A549 (cell line): ENCODE measurements around the gene C1D.

Experiments
- CTCF ChIP-seq: fragments of >200 bp; sonication (Bioruptor Twin); formaldehyde crosslinking; IDR thresholded peaks from 3 replicates; pipeline ENCODE4 v1.5.1; 2016
- MAZ ChIP-seq: fragments of 150-350 bp; IDR thresholded peaks from 2 replicates; pipeline ENCODE4 v1.6.1; 2014; ENCODE audit warnings: antibody characterized with exemption, low read depth, low read length, borderline replicate concordance
- POLR2AphosphoS2 ChIP-seq: conservative IDR thresholded peaks from 2 replicates; pipeline ENCODE4 v1.6.1; 2012; ENCODE audit warnings: low read length, improper control_type of control experiment, inconsistent platforms

GRCh38 chr2:68107475-68107874, 44.7 kb upstream of the C1D start:
- TF ChIP-seq CTCF (no peak), MAZ (no peak), POLR2AphosphoS2 (no peak)
